Vagina (tissue), 2 donors: ENCODE data around the gene DSE.

Source experiments
- CTCF ChIP-seq, 3 experiments: fragments of 450-650 bp in 2 of 3; fragments of 200-600 bp in 1 of 3; sonication (generic) in 1 of 3; IDR thresholded peaks; one replicate each; pipeline ENCODE4 v1.5.1; 2017 to 2019; ENCODE audit warnings: antibody characterized with exemption in 3 of 3, mild to moderate bottlenecking in 2 of 3, moderate library complexity in 2 of 3
- POLR2A ChIP-seq, 2 donors: fragments of 450-650 bp; IDR thresholded peaks; one replicate each; pipeline ENCODE4 v1.6.1; 2017; ENCODE audit warnings: antibody characterized with exemption in 2 of 2, mild to moderate bottlenecking in 2 of 2, moderate library complexity in 2 of 2
- POLR2AphosphoS5 ChIP-seq, 2 donors: sonication (generic); formaldehyde crosslinking; IDR thresholded peaks; one replicate each; pipeline ENCODE4 v1.9.0; 2017; ENCODE audit warnings: antibody characterized with exemption in 2 of 2, mild to moderate bottlenecking in 2 of 2, low read depth in 1 of 2; ENCODE audit not compliant: insufficient read depth in 1 of 2

DNA sequence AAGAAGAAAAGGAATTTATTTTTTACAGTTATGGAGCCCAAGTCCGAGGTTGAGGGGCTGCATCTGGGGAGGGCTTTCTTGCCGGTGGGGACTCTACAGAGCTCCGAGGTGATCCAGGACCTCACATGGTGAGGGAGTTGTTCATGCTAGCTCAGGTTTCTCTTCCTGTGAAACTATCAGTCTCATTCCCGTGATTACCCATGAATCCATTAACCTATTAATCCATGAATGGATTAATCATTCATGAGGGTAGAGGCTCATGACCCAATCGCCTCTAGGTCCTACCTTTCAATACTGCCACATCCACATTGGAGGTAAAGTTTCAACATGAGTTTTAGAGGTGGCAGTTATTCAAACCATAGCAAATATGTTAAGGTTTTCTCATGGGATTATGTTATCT, 3.8 kb downstream of the DSE start:
- no peak for TF ChIP-seq POLR2A (IDR thresholded peaks at IDR 0.05)
- no peak for TF ChIP-seq POLR2AphosphoS5 (IDR thresholded peaks at IDR 0.05; ENCODE audit: insufficient read depth in 1 of 2, low read depth in 1 of 2)
- TF ChIP-seq CTCF (IDR thresholded peaks at IDR 0.05): no peak
